Measurements from ENCODE around the gene WDSUB1. TPM values are rescaled to one million over a fixed set of nuclear protein-coding genes. Genes with fewer than 3 reads are reported as not detected.
A peak's percentile ranks its signal among the peaks of the same experiment; 100 is the strongest.

WDSUB1 gene
- total and polyA plus RNA-seq, 9 of the 15 experiments (the other 6 are each of a cell fraction or from before 2014, with no cell fraction given) = 5.2 to 13.7 (median 9.4) TPM

DNA sequence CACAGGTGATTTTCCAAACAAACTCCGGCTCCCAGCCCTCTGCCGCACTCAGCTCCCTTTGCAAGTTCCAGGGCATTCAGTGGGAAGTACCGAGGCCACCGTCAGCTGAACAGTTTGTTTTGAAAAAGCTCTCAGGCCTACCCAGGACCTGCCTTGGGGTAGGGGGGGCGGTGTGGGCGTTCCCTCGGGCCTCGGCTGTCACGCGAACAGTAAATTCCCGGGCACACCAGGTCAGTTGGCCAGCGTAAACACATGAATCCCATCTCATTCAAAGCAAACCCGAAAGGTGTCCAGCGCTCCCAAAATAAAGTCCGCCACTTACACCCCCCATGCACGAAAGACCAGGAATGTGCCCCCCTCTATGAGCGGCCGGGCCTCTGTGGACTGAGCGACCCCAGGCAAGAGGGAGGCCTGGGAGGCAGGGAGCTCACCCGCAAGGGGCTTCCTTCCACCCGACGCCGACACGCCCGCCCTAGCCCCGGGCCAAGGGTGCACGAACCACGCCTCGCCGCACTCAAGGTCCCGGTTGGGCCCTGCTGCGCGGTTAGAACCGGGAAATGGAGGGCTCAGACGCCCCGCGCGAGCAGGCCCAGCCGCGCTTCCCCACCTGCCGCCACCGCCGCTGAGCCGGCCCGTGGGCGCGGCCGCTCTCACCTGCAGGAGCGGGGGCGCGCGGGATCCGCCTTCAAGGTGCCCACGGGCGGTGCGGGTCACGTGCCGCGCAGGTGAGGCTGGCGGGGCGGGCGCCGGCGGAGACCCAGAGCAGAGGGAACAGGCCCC lies at the start of gene WDSUB1 (continued):
- TF ChIP-seq CBFA2T2 (conservative IDR thresholded peaks at IDR 0.05) (no peak), ZNF12 (CRISPR knock-in tag; IDR thresholded peaks at IDR 0.05) (peak; percentile 61; the same call in 1 of the 2 replicates), ARHGAP35 (IDR thresholded peaks at IDR 0.05; ENCODE audit: partially characterized antibody) (no peak), SP1 (CRISPR knock-in tag; IDR thresholded peaks at IDR 0.05) (peak; percentile 64), ZFX (CRISPR knock-in tag; IDR thresholded peaks at IDR 0.05) (peak; percentile 84), EGR1 (conservative IDR thresholded peaks at IDR 0.05) (peak; percentile 59), GABPB2 (CRISPR knock-in tag; conservative IDR thresholded peaks at IDR 0.05) (no peak), ZNF324 (CRISPR knock-in tag; IDR thresholded peaks at IDR 0.05) (no peak), FOXJ2 (tag; IDR thresholded peaks at IDR 0.05) (no peak; the same call in 1 of the 2 replicates), ZNF3 (CRISPR knock-in tag; IDR thresholded peaks at IDR 0.05) (no peak), NFRKB (IDR thresholded peaks at IDR 0.05; ENCODE audit: low read depth) (peak; percentile 36; the same call in 1 of the 2 replicates), KDM2B (CRISPR knock-in tag; IDR thresholded peaks at IDR 0.05) (no peak), SRSF3 (IDR thresholded peaks at IDR 0.05; ENCODE audit: insufficient read depth, low read length) (no peak), PPARD (CRISPR knock-in tag; IDR thresholded peaks at IDR 0.05) (no peak), ZNF232 (CRISPR knock-in tag; IDR thresholded peaks at IDR 0.05) (peak; percentile 86; the same call in 1 of the 2 replicates), MCM7 (IDR thresholded peaks at IDR 0.05) (no peak), ZSCAN32 (CRISPR knock-in tag; IDR thresholded peaks at IDR 0.05) (no peak), CAMTA2 (CRISPR knock-in tag; conservative IDR thresholded peaks at IDR 0.05) (no peak), U2AF2 (optimal IDR thresholded peaks at IDR 0.05; ENCODE audit: low read depth, low read length) (no peak), BRD4 (IDR thresholded peaks at IDR 0.05) (no peak), GATA2 (CRISPR knock-in tag; IDR thresholded peaks at IDR 0.05) (no peak), KAT7 (CRISPR knock-in tag; IDR thresholded peaks at IDR 0.05; ENCODE audit: borderline replicate concordance) (no peak), NR2C1 (IDR thresholded peaks at IDR 0.05) (no peak), NR2C1 (tag; IDR thresholded peaks at IDR 0.05) (no peak), ZNF436 (CRISPR knock-in tag; IDR thresholded peaks at IDR 0.05) (no peak)
- TF ChIP-seq, protein P1, sequence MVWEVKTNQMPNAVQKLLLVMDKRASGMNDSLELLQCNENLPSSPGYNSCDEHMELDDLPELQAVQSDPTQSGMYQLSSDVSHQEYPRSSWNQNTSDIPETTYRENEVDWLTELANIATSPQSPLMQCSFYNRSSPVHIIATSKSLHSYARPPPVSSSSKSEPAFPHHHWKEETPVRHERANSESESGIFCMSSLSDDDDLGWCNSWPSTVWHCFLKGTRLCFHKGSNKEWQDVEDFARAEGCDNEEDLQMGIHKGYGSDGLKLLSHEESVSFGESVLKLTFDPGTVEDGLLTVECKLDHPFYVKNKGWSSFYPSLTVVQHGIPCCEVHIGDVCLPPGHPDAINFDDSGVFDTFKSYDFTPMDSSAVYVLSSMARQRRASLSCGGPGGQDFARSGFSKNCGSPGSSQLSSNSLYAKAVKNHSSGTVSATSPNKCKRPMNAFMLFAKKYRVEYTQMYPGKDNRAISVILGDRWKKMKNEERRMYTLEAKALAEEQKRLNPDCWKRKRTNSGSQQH (CRISPR knock-in tag; IDR thresholded peaks at IDR 0.05) = 0 out of 2 replicates have a peak, but pooled peaks have one; percentile 9
- TF ChIP-seq, protein P2, sequence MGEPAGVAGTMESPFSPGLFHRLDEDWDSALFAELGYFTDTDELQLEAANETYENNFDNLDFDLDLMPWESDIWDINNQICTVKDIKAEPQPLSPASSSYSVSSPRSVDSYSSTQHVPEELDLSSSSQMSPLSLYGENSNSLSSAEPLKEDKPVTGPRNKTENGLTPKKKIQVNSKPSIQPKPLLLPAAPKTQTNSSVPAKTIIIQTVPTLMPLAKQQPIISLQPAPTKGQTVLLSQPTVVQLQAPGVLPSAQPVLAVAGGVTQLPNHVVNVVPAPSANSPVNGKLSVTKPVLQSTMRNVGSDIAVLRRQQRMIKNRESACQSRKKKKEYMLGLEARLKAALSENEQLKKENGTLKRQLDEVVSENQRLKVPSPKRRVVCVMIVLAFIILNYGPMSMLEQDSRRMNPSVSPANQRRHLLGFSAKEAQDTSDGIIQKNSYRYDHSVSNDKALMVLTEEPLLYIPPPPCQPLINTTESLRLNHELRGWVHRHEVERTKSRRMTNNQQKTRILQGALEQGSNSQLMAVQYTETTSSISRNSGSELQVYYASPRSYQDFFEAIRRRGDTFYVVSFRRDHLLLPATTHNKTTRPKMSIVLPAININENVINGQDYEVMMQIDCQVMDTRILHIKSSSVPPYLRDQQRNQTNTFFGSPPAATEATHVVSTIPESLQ (CRISPR knock-in tag; IDR thresholded peaks at IDR 0.05) = no peak
- TF ChIP-seq, protein P3, sequence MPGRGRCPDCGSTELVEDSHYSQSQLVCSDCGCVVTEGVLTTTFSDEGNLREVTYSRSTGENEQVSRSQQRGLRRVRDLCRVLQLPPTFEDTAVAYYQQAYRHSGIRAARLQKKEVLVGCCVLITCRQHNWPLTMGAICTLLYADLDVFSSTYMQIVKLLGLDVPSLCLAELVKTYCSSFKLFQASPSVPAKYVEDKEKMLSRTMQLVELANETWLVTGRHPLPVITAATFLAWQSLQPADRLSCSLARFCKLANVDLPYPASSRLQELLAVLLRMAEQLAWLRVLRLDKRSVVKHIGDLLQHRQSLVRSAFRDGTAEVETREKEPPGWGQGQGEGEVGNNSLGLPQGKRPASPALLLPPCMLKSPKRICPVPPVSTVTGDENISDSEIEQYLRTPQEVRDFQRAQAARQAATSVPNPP (IDR thresholded peaks at IDR 0.05; ENCODE audit: borderline replicate concordance, insufficient read depth, insufficient read length) = no peak

Measured in K562 (cell line).